HG03095 (cell line): ENCODE measurements around the gene ACRV1.

Experiments used
- ATAC-seq: cut with Tn5 transposase; IDR thresholded peaks from one replicate; pipeline ENCODE4 v1.9.1; 2021; ENCODE audit warnings: moderate library complexity; ENCODE audit not compliant: unreplicated experiment

ACRV1 gene

GRCh38 chr11:125662689-125663088, 18.0 kb downstream of the ACRV1 start:
- ATAC-seq, result no peak

- ATAC-seq, result no peak
These were observed 31.0 kb downstream of the ACRV1 start for GRCh38 chr11:125649465-125650166.

GRCh38 chr11:125645871-125646270, 34.8 kb downstream of the ACRV1 start:
- no peak for ATAC-seq

- no peak for ATAC-seq
These were observed 42.3 kb downstream of the ACRV1 start for GRCh38 chr11:125638315-125638714.

GRCh38 chr11:125637840-125638239, 42.8 kb downstream of the ACRV1 start:
- no peak for ATAC-seq

GRCh38 chr11:125627236-125627910, 53.3 kb downstream of the ACRV1 start:
- no peak for ATAC-seq

GRCh38 chr11:125626288-125626950, 54.2 kb downstream of the ACRV1 start:
- ATAC-seq, result peak; percentile 34

- ATAC-seq, result peak; percentile 87
These were observed 54.9 kb downstream of the ACRV1 start for GRCh38 chr11:125625630-125626287.

- ATAC-seq, result no peak
These were observed 55.4 kb downstream of the ACRV1 start for GRCh38 chr11:125625225-125625629.

- ATAC-seq, result no peak
These were observed 55.9 kb downstream of the ACRV1 start, which contains the start of gene CHEK1 for GRCh38 chr11:125624756-125625213. TSS of gene CHEK1 (plus strand) at chr11:125625163. CDS start at chr11:125626769, 1,606 bp downstream.

GRCh38 chr11:125623064-125623463, 57.6 kb downstream of the ACRV1 start:
- ATAC-seq, result no peak

GRCh38 chr11:125621995-125622394, 58.7 kb downstream of the ACRV1 start:
- ATAC-seq, result no peak
